HG03139 (cell line): Measurements from ENCODE around the gene ARMC3.
"Not testable (repeated sequence)": the region's sequence is repeated elsewhere in the genome, so short reads cannot be mapped to it uniquely, and the experiment has no call there.

Source experiments
- ATAC-seq: cut with Tn5 transposase; IDR thresholded peaks from one replicate; pipeline ENCODE4 v1.9.1; 2021; ENCODE audit not compliant: unreplicated experiment

Gene ARMC3

DNA sequence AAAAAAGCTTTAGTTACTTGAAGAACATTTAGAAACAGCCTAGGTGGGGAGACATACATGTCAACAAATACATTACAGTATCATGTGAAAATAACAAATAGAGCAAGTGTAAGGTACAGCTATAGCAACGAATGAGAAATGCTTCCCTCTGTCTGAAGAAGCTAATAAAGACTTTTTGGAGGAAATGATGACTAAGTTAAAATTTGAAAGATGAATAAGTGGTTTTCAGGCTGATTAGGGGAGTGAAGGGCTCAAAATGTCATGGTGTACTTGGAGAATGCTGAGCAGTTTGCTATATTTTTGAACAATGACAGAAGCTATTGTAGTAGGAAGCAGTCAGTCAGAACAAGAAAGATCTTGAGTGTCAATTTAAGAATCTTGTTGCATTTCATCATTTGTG lies 2.8 kb upstream of the ARMC3 start:
- no peak for ATAC-seq

DNA sequence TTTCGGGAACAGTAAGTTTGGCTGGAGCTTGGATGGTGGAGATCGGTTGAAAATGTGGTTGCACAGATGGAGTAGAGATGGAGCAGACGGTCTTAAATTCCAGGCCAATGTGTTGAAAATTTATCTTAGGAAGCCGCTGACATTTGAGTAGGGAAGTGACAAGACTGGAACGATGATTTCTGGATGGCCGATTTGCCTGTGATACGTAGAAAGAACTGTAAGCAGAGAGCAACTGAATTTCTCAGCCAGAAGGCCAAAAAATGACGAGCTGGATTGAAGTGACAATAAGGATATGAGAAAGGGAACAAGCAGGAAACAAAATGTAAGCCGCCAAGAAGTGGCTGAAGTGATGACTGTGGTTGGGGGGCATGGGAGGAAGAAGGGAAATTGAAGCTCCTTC lies 687 bp upstream of the ARMC3 start:
- no peak for ATAC-seq

DNA sequence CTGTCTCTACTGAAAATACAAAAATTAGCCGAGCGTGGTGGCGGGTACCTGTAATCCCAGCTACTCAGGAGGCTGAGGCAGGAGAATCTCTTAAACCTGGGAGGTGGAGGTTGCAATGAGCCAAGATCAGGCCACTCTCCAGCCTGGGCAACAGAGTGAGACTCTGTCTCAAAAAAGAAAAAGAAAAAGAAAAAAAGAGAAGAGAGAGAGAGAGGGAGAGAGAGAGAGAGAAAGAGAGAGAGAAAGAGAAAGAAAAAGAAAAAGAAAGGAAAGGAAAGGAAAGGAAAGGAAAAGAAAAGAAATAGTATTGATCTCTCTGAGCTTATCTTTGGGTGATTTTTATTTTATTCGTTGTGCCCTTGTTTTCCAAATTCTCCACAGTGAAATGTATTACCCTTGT lies 1.2 kb downstream of the ARMC3 start:
- ATAC-seq = not testable (repeated sequence)

DNA sequence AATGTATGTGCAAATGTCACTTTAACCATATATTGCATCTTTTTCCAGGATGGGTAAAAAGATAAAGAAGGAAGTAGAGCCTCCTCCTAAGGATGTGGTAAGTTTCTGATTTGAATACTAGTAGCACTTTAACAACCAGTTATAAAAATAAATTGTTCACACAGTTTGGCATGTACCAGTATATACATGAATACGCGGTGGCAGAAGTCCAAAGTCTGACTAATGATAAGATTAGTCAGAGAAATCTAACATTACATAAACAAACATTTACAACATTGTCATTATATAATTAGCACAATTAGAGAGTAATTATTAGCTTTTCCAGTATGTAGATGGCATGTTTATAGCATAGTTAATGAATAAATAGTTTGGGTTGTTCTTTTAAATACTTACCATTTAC lies 4.1 kb downstream of the ARMC3 start:
- ATAC-seq = no peak

DNA sequence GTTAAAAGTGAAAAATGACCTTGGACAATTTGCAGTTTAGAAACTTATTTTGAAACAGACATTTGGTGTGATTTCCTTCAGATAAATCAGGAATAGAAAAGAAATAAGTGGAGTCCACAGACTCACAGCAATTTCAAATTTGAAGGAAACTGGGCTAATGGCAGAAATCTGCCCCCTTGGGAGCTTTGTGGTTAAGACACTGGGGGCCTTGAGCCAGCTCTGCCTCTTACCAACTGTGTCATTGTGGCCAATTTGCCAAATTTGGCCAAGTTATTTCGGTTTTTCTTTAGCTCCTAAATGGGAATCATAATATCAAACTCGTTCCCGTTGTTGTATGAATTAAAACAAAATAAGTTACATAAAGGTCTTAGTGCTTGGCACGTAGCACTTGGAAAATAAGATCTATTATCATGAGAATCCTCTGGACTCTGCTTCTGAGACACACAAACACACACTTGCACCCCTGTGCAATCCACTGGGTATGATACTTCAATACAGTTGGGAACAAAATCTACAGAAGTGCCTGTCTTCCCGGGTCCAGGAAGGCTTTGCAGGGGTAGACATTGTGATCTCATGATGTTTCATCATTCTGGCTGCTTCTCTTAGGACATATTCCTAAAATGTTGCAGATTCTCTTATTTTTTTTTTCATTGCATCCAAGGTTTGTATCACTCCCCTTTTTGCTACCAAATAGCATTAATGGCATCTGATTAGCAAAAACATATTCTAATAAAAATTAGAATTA lies 4.9 kb downstream of the ARMC3 start:
- no peak for ATAC-seq

DNA sequence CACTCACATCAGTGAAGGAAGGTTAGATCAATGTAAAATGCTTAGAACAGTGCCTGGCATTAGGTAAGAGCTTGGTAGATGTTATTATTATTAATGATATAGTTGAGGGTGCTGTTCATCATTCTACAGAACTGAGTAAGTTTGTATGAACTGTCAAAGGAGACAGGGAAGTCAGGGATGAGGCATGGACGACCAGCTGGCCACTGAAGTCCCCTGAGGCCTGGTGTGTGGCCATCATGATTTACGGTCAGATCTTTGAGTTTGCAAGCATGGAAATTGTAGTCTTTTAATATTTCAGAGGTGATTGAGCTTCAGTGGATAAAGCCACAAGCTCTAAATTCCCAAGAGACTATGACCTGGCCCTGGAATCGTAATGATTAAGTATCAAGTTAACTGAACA lies 6.9 kb downstream of the ARMC3 start:
- no peak for ATAC-seq

DNA sequence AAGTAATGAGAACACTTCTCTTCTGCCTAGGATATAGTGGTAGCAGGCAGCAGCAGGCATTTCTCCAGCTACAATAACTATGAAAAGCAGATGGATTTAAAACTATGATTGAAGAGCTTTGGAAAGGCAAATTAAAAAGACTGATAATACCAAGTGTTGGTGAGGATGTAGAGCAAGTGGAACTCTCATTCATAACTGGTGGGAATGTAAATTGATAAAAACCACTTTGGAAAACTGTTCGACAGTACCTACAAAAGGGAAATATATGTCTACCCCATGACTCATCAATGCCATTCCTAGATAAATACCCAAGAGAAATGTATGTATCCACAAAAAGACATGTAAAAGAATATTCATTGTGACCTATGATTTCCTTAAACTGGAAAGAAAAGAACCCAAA lies 14.6 kb downstream of the ARMC3 start:
- no peak for ATAC-seq

DNA sequence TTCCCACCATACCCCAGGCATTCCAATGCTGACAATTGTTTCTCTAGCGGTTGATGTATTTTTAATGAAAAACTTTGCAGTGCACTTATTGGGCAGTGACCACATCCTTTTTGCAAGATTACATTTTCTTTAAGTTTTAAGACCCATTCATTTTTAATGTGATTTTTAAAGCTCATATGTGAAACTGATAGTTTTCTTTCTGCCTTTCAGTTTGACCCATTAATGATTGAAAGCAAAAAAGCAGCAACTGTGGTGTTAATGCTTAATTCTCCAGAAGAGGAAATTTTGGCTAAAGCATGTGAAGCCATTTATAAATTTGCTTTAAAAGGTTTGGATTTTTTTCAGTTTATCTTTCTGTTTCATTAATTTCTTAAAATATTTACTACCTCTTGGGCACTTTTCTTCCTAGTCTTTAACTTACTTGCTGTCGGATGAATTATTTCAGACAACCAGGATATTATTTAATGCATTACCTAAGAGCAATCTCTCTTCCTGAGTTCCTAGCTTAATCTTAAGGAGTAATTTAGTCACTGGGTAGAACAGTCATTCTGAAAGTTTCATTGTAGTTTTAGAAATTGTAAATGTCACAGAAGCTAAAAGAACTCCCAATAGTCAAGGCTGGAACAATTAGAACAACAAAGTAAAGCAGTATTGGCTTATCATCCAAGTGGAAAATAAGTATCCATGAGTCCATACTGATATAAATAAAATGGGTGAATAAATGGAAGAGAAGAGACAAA lies 18.3 kb downstream of the ARMC3 start:
- no peak for ATAC-seq

DNA sequence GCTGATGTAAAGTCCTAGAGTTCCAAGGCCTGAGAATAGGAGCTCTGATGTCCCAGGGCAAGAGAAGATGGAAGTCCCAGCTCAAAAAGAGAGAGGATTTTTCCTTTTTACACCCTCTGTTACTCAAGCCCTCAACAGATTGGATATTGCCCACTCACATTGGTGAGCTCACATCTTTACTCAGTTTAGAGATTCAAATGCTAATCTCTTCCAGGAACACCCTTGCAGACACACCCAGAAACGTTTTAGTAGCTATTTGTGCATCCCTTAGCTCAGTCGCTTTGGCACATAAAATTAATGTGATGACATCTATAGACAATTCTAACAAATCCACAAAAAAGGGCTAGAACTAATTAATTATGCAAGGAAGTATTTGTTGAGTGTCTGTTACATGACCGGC lies 27.1 kb downstream of the ARMC3 start:
- no peak for ATAC-seq

DNA sequence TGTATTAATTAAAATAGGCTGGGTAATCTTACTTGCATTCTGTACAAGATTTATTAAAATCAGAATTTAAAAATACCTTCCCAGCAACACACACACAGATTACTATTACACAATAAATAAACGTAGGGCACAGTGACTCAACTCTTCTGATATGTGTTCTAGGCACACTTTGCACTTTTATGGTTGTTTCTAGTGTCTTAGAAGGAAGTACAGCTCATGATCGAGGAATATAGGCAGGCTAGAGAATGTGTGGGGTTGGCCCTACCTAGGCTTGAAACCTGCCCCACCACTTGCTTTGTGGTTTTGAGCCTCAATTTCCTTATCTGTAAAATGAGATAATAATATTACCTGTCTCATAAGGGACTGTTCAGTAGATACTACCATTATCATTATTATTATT lies 30.5 kb downstream of the ARMC3 start:
- no peak for ATAC-seq

DNA sequence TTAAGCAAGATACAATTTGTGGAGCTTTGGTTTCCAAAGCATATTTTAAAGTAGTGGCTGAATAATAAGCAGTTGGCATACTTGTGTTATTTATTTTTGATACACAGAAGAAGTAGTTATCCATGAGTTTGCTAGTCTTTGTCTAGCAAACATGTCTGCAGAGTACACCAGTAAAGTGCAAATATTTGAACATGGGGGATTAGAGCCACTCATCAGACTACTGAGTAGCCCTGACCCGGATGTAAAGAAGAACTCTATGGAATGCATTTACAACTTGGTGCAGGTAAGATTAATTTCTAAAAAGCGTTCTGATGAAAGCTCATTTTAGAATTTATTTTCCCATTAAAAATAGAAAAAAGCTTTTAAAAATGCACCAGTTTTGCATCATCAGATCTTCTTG lies 31.4 kb downstream of the ARMC3 start:
- ATAC-seq = no peak

DNA sequence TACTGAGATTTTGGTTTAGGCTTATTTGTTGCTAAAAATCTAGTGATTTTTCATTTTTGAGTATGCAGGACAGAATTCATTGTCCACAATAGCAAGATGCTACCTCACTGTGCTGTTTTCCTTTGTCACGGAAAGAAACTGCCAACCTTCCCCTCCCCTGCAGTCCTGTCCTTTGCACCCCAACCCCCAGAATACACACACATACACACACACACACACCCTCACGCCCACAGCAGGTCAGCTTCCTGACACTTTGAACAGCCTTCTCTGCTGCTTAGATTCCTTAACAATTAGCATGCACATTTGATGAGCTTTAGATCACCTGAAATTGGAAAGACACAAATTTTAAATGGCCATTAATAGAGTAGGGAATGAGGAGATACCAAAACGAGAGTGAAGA lies 32.1 kb downstream of the ARMC3 start:
- no peak for ATAC-seq

DNA sequence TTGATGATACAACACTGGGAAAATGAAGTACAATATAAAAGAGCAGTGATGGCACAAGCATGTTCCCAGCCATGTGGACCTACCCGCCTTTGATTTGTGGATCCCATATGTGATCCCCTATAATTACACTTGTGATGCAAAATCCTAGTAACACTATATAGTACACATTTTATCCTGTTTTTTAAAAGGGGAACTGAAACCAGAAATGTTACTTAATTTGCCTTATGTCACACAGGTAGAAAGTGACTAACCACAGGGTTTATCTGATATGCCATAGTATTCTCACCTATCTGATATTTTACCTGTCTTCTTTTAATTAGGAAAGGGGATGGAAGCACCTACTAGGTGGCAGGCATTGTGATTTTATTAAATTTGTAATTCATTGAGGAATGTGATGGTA lies 35.0 kb downstream of the ARMC3 start:
- ATAC-seq = no peak

DNA sequence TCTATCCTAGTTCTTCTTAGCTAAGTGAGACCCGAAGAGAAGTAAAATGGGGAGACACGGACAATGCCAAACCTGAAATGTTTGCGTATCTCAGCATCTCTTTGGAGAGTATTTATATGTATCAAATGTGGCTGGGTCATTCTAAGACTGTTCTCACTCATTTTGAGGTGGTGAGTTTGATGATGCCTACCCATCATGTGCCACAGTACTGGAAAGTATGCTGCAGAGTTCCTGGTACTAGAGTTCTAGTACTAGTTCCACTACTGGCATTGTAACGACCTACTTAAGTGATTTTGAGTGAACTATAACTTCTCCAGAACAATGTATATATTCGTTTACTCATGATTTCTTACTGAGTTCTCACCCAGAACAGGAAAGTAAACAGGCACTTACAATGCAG lies 41.9 kb downstream of the ARMC3 start:
- ATAC-seq = no peak

DNA sequence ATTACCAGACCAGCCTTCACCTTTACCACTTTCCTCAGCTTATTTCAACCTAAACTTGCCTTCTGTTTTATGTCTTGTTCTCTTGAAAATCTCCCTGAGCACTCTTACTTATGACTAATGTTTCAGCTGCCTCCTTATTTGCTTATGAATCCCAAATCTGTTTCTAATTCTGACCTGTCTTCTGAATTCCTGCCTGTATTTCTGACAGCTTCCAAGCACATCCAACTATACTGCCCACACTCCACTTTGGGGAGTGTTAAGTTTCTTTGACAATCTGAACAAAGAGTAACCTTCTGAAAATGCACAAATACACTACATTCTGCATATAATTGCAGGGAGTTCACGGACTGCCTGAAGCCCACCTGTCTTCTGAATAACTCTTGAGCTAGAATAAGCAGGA lies 48.7 kb downstream of the ARMC3 start:
- ATAC-seq = no peak

DNA sequence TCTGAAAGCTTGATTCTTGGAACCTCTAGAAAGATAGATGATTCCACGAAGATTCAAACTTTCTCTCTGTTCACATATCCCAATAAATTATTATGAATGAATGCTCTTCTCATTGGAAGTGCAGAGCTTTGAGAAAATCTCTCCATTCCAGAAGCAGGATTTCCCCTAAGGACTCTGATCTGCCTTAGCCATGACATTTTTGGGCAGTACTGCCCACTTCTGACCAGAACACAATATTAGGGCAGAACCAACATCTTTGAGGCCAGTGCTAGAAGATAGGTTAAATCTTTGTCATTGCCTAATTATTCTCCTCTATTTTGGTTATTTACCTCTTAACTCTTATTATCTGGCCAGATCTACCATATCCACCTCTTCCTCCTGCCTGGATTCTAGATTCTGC lies 49.9 kb downstream of the ARMC3 start:
- no peak for ATAC-seq

DNA sequence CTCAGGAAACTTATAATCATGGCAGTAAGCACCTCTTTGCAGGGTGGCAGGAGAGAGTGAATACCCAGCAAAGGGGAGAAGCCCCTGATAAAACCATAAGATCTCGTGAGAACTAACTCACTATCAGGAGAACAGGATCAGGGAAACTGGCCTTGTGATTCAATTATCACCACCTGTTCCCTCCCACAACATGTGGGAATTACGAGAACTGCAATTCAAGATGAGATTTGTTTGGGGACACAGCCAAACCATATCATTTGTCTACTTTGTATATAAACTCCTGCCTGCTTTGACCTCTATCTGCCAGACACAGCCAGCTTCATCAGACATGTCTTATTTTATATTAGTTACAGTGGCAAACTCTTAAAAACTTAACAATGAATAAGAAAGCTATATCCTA lies 50.4 kb downstream of the ARMC3 start:
- ATAC-seq = no peak

DNA sequence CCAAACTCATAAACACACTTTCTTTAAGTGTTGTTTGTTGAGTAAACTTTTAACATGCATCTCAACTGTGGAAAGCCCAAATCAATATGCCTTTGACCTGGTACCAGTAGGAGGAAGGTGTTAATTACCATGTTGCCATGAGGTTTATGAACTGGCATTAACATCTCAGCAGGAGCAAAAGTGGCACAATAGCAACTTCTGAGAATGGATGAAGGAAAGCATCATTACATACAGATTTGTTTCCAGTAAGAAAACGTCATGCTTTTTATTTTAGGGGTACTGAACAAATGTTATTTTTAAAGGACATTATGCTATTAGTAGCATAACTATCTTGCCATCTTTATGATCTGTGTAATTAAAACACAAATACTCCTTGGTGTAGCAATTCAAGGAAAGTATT lies 51.1 kb downstream of the ARMC3 start:
- no peak for ATAC-seq

DNA sequence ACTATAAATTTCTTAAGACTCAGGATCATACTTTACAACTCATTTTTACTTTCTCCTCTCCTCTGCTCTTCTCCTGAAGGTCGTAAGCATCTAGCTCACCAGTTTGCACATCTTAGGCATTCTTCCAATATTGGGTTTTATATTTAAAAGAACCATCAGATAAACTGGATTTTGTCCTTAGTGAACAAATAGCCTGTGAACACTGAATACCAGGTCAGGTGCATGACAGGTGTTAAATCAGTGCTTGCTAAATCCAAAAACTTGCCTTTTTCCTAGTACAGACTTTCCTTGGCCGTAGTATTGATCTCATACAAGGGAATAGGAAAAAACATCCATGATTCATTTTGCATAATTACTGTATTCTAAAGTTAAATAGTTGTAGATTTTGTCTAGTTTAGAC lies 53.0 kb downstream of the ARMC3 start:
- no peak for ATAC-seq

DNA sequence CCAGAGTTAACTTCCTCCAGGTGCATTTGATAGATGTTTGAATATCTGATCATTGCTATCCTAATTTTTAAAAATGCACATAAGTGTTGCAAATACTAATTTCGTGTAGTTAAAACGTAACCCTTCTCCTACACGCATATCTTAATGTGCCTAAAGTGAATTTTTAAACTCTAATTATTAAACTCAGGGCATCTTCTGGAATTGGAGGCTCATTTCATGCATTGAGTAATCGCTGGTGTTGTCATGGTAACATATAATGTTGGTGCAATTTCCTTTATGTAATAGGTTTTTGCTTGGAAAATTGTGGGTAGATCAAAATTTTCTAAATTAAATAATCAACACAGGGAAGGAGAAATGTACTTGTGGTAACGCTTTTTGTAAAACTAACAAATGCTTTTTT lies 56.2 kb downstream of the ARMC3 start:
- no peak for ATAC-seq

DNA sequence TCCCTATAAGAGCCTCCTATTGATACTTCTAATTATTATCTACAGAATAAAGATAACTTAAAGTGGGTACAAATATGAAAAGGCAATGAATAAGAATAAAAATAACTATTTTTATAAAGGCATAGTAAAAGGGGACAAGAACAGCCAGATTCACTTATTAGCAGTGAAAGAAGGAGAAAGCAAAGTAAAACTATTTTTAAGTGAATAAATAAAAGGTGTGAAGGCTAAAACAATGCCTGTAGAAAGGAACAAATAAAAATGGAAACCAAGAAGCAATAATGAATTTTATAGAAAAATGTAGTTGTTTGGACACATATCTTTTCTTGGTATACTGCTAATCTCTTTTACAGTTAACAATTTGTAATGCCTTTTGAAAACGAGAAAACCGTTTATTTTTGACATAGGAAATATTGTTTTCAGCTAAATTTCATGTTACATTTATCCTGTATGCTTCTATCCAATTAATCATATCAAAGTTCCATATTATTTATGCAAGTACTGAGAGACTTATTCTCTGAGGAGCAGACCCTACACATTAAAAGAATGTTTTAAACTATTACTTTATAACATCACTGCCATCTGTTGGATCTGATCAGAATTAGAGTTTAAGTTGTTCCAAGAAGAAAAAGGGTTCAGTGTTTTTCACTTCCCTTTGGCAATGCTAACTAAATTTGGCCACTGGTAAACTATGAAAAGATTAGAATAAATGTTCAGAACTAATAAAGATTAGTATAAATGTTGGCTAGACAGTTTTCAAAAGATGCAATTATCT lies 59.1 kb downstream of the ARMC3 start:
- no peak for ATAC-seq
